Measurements from ENCODE around the gene AGPAT4. TPM values are rescaled to one million over a fixed set of nuclear protein-coding genes. Genes with fewer than 3 reads are reported as not detected.

Gene AGPAT4, protein sequence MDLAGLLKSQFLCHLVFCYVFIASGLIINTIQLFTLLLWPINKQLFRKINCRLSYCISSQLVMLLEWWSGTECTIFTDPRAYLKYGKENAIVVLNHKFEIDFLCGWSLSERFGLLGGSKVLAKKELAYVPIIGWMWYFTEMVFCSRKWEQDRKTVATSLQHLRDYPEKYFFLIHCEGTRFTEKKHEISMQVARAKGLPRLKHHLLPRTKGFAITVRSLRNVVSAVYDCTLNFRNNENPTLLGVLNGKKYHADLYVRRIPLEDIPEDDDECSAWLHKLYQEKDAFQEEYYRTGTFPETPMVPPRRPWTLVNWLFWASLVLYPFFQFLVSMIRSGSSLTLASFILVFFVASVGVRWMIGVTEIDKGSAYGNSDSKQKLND
- 2.9 to 5.5 TPM (median 5.0 TPM) in 5 replicates for total RNA-seq (2022; extraction: Qiagen RNA extraction)

DNA sequence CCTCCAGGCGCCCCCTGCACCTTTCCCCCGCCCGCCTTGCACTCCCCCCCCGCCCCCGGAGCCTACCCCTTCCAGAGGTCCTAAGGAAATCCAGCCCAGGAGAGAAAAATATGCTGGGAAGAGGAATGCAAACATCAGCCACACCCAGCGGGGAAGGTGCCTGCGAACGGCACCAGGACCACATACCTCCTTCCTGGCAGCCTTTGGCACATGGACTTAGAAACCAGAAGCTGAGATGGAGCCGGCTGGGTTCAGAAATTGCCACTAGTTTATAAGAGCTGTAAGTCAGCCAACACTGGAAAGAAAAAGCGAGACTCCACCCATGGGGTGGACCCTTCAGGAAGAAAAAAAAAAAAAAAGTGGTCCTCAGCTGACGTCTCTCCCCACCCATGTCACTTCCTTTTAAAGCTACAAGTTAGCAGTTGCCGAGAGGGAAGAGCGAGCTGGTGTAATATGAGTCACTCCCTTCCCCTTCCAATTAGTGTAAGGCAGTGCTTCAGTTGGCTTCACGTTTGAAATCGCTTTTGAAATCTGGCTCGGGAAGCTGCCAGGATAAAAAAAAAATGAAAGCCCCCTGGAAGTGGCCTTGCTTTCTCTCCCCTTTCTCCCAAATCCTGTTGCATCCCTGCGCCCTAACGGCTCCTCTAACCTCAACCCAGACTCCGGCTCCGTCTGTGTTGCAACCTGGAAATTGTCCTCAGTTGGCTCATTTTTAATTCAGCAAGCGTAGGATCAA, at the start of gene AGPAT4:
Gene AGPAT4 (minus strand): TSS at position 310 of the 736 bp plus-strand sequence. CDS start 41,848 bp downstream, outside the sequence.

